HG02642 (cell line): Measurements from ENCODE around the gene PCCA.
"Not testable (repeated sequence)": the region's sequence is repeated elsewhere in the genome, so short reads cannot be mapped to it uniquely, and the experiment has no call there.

Experiments
- ATAC-seq: cut with Tn5 transposase; IDR thresholded peaks from one replicate; pipeline ENCODE4 v1.9.1; 2021; ENCODE audit warnings: mild to moderate bottlenecking; ENCODE audit not compliant: unreplicated experiment, poor library complexity

The PCCA gene

GRCh38 chr13:100341327-100341726, 252.4 kb downstream of the PCCA start:
- ATAC-seq = no peak

GRCh38 chr13:100344544-100344943, 255.7 kb downstream of the PCCA start:
- ATAC-seq = no peak

- ATAC-seq = no peak
Measured at GRCh38 chr13:100347968-100348367, 259.1 kb downstream of the PCCA start.

GRCh38 chr13:100349594-100349993, 260.7 kb downstream of the PCCA start:
- no peak for ATAC-seq

GRCh38 chr13:100350601-100351000, 261.7 kb downstream of the PCCA start:
- ATAC-seq = no peak

GRCh38 chr13:100356426-100356825, 267.5 kb downstream of the PCCA start:
- no peak for ATAC-seq

- ATAC-seq = no peak
Measured at GRCh38 chr13:100356889-100357288, 268.0 kb downstream of the PCCA start.

GRCh38 chr13:100357764-100358163, 268.9 kb downstream of the PCCA start:
- ATAC-seq = no peak

- ATAC-seq = no peak
Measured at GRCh38 chr13:100361504-100361903, 272.6 kb downstream of the PCCA start.

GRCh38 chr13:100362371-100362770, 273.5 kb downstream of the PCCA start:
- no peak for ATAC-seq

- ATAC-seq = no peak
Measured at GRCh38 chr13:100362781-100363180, 273.9 kb downstream of the PCCA start.

- ATAC-seq = no peak
Measured at GRCh38 chr13:100363285-100363711, 274.4 kb downstream of the PCCA start.

GRCh38 chr13:100363874-100364273, 275.0 kb downstream of the PCCA start:
- ATAC-seq = no peak

- ATAC-seq = no peak
Measured at GRCh38 chr13:100364591-100364990, 275.7 kb downstream of the PCCA start.

GRCh38 chr13:100365680-100366079, 276.8 kb downstream of the PCCA start:
- no peak for ATAC-seq

- ATAC-seq = no peak
Measured at GRCh38 chr13:100378533-100378932, 289.6 kb downstream of the PCCA start.

- no peak for ATAC-seq
Measured at GRCh38 chr13:100381595-100382224, 292.8 kb downstream of the PCCA start.

GRCh38 chr13:100382785-100383184, 293.9 kb downstream of the PCCA start:
- ATAC-seq = no peak

GRCh38 chr13:100387416-100387815, 298.5 kb downstream of the PCCA start:
- no peak for ATAC-seq

GRCh38 chr13:100388150-100388549, 299.3 kb downstream of the PCCA start:
- not testable (repeated sequence) for ATAC-seq

GRCh38 chr13:100388923-100389322, 300.0 kb downstream of the PCCA start:
- ATAC-seq = no peak

- ATAC-seq = no peak
Measured at GRCh38 chr13:100389617-100390016, 300.7 kb downstream of the PCCA start.
